ENCODE results near the gene NIPAL3.

- TF ChIP-seq CTCF (IDR thresholded peaks at IDR 0.05) (no peak), POLR2A (IDR thresholded peaks at IDR 0.05; ENCODE audit: low read depth) (no peak)
These were observed 22.2 kb downstream of the NIPAL3 start for GRCh38 chr1:24437631-24438396.

All from esophagus muscularis mucosa (tissue), 3 donors.